Dermis microvascular lymphatic vessel endothelial cell (primary cell): Measurements from ENCODE around the gene PXDN. TPM values are rescaled to one million over a fixed set of nuclear protein-coding genes. Genes with fewer than 3 reads are reported as not detected.

Experiments used
- DNase-seq, 2 donors: peaks; one replicate each; pipeline versions ENCODE4 v3.0.0 to v3.0.0-alpha.2; 2010; ENCODE audit warnings: low read depth in 2 of 2
- total RNA-seq: library from RNA; depleted of rRNA; stranded (reverse); fragments of >200 nt; gene quantifications from 2 replicates; pipeline ENCODE4 v1.2.1, GENCODE V29; 2014

Gene PXDN
- total RNA-seq, 1 donor from 2014 or later: 195 TPM

GRCh38 chr2:1754046-1754445 is 9.7 kb upstream of the PXDN start:
- DNase-seq: no peak

GRCh38 chr2:1752751-1753150 is 8.4 kb upstream of the PXDN start:
- DNase-seq: no peak

GRCh38 chr2:1751767-1752725 is 7.7 kb upstream of the PXDN start:
- no peak for DNase-seq

- DNase-seq: peak in 1 of 2 donors; percentile 79
Observed at GRCh38 chr2:1750933-1751766, 6.8 kb upstream of the PXDN start.

- DNase-seq: no peak
Observed at GRCh38 chr2:1750270-1750932, 6.1 kb upstream of the PXDN start.

GRCh38 chr2:1749489-1750119 is 5.3 kb upstream of the PXDN start:
- DNase-seq: no peak

GRCh38 chr2:1748741-1749488 is 4.6 kb upstream of the PXDN start:
- DNase-seq: no peak

GRCh38 chr2:1748176-1748740 is 3.9 kb upstream of the PXDN start:
- DNase-seq: no peak

GRCh38 chr2:1747065-1747941 is 3.0 kb upstream of the PXDN start:
- no peak for DNase-seq

- DNase-seq: no peak
Observed at GRCh38 chr2:1746174-1747064, 2.1 kb upstream of the PXDN start.

GRCh38 chr2:1745171-1746023 is 1.1 kb upstream of the PXDN start:
- no peak for DNase-seq

GRCh38 chr2:1744151-1744445 is 217 bp downstream of the PXDN start:
- no peak for DNase-seq

GRCh38 chr2:1743396-1744150 is 742 bp downstream of the PXDN start:
- DNase-seq: peak in 1 of 2 donors; percentile 67

- peak; percentile 79 to 93 for DNase-seq
Observed at GRCh38 chr2:1742681-1743395, 1.5 kb downstream of the PXDN start.

- no peak for DNase-seq
Observed at GRCh38 chr2:1742301-1742680, 2.0 kb downstream of the PXDN start.

- no peak for DNase-seq
Observed at GRCh38 chr2:1741851-1742250, 2.5 kb downstream of the PXDN start.
